Measurements from ENCODE around the gene TAT.
"Not testable (repeated sequence)": the region's sequence is repeated elsewhere in the genome, so short reads cannot be mapped to it uniquely, and the experiment has no call there.

Gene TAT

DNA sequence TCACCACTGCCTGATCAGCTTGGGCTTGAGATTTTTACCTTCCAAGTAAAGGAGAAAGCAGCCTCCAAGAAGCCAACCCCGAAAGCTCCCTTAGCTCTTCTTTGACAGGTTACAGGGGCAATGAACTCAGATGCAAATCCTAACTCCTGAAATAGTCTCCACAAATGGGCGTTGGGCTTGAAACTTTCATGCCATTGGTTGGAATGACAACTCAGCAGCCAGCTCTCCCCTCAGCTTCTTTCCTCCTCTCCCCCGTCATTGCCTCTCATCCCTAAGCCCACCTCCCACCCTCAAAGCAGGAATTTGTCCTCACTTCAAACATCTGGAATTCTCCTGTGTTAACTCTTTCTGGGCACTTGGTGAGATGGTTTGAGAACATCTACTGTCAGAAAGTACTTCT lies at the start of gene TAT:
Gene TAT, minus strand, starts transcription at position 122 of the 400 bp plus-strand sequence. CDS start 677 bp downstream, outside the sequence.
- FAIRE-seq, result no peak

DNA sequence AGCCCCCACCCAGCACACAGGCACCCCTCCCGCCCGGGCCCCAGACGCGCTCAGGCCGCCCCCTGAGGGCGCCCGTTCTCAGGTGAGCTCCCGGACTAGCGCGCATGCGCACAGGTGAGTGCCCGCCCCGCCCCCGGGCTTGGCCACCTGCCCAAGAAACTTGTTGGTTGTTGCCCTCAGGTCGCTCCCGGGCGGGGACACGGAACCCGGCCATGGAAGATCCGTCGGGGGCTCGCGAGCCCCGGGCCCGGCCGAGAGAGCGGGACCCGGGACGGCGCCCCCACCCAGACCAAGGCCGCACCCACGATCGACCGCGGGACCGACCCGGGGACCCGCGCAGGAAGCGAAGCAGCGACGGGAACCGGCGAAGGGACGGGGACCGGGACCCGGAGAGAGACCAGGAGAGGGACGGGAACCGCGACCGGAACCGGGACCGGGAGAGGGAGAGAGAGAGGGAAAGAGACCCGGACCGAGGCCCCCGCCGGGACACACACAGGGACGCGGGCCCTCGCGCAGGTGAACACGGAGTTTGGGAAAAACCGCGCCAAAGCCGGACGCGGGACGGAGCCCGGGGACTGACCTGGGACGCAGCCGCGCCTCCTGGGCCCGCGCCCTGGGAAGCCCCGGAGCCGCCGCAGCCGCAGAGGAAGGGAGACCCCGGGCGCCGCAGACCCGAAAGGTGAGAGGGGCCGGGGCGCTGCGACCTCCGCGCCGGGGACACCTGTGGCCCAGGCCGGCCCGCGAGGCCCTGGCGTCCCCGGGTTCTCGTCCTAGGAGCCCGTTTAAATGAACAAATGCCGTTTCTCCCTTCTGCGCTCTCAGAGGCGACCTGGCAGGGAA lies 49.3 kb upstream of the TAT start, which contains the start of gene MARVELD3:
Gene MARVELD3, plus strand, starts transcription at position 167 of the 840 bp plus-strand sequence. Its CDS starts 46 bp downstream, at position 213.
- FAIRE-seq, result no peak

DNA sequence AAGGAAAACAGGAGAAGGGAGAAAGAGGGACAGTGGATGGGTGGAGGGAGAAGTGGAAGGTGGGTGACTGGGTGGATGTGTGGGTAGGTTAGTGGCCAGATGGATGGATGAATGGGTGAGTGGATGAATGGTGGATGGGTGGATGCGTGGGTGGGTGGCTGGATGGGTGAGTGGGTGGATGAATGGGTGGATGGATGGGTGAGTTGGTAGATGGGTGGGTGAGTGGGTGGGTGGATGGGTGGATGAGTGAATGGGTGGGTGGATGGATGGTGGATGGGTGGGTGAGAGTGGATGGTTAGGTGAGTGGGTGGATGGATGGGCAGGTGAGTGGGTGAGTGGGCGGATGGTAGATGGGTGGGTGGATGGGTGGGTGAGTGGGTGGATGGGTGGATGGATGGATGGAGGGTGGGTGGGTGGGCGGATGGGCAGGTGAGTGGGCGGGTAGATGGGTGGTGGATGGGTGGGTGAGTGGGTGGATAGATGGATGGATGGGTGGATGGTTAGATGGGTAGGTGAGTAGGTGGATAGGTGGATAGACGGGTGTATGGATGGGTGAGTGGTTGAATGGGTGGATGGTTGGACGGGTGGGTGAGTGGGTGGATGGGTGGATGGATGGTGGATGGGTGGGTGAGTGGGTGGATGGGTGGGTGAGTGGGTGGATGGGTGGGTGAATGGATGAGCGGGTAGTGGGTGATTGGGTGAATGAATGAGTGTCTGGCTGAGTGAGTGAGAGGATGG lies 48.4 kb upstream of the TAT start:
- no peak for FAIRE-seq

DNA sequence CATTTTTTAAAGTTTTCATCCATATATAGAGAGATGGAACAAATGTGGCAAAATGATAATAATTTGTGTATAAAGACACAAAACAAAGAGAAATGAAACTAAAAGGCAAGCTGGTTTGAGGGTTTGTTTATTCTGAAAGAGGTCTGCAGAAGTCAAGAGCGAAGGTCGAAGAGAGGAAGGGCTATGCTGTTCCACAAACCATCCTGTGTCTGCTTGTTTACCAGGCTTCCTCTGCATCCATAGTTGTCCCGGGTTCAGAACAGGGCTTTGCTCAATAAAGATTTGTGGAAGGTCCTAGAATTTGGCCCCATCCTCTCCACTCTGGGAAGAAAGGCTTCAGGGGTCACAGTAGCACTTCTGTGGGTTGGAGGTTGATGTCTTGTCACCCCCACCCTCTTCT lies 46.7 kb upstream of the TAT start:
- no peak for FAIRE-seq

DNA sequence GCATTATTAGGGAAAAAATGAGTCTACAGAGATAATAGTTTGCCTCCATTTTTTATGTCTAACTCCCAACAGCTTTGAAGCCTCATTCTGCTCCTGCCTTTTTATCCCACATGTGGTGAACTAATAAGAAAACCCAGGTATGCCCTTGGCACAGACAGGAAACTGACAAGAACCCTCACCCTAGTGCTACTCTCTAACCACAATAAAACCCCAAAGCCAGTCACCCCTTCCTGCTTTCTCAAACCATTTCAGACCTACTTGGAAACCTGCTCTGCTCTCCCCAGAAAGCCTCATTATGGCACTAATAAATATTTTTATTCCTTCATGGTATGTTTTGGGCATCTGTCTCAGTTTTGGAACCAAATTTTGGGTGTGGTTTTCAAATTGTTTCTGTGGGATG lies 45.2 kb upstream of the TAT start:
- no peak for FAIRE-seq

DNA sequence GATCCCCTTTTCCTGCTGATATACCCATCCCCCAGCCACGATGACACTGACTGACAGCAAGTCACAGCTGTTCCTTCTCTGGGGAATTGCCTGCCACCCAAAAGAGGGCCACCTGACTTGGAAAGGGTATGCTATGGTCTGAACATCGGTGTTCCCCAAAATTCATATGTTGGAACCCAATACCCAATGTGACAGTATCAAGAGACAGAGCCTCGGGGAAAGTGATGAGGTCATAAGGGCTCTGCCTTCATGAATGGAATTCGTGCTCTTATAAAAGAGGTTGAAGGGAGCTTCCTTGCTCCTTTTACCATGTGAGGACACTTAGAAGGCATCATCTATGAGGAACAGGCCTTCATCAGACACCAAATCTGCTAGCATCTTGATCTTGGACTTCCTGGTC lies 41.5 kb upstream of the TAT start:
- FAIRE-seq, result no peak

DNA sequence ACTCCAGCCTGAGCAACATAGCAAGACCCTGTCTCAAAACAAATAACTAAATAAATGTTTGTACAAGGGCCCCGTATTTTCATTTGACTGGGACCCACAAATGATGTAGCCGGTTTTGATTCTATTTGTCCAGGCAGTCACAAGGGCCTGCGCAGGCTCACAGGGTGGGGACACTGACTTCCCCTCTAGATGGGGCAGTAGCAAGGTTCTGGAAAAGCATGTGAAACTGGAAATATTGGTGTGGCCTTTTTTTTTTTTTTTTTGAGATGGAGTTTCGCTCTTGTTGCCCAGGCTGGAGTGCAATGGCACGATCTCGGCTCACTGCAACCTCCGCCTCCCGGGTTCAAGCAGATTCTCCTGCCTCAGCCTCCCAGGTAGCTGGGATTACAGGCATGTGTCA lies 38.1 kb upstream of the TAT start:
- FAIRE-seq, result not testable (repeated sequence)

DNA sequence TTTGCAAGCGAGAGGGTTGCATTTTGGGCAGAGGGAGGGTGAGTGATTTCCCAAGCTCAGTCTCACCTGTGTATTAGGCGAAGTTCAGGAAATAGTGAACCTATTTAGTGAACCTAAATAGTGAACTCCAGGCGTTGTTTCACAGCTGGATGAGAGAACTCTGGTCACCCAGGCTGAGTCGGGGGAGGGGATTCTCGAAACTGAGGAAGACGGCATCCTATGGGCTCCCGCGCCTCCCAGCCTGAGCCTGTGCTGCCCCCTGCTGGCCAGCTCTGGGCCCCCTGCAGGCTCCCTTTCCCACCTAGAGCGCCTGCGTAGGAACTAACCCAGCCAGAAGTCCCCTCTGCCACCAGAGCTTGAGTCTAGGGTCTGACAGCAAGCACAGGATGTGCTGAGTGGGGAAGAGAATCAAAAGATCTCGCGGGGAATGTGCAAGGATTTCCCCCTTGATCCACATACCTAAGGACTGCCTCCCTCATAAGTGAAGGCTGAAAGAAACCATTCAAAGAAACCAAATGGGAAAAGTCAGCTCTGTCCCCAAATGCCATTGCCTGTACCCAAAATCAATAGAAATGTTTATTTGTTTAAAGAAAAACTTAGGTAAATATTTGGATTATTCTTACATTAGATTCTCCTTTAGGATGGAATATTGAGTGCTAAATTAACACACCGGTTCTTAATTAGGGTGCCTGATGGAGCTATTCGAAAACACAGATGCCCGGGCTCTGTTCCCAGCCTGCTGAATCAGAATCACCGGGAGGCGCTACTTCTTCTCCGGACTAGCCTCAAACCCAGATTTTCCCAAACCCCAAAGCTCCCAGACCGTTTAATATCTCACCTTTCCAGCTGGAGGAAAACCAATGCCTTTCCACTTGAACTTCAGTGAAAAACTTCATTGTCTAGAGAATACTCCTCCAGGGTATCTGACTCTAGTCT lies 34.3 kb upstream of the TAT start:
- no peak for FAIRE-seq

DNA sequence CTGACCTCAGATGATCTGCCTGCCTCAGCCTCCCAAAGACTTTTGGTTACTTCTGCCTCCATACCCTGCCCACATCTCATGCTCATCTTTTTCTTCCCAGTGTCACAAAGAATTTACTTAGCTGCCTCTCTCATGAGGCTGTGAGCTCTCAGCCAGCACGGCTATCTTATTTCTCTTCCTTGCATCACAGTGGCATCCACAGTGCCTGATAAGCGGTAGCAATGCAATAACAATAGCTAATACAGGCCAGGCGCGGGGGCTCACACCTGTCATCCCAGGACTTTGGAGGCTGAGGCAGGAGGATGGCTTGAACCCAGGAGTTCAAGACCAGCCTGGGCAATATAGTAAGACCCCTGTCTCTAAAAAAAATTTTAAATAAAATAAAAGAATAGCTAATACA lies 33.6 kb upstream of the TAT start:
- no peak for FAIRE-seq

DNA sequence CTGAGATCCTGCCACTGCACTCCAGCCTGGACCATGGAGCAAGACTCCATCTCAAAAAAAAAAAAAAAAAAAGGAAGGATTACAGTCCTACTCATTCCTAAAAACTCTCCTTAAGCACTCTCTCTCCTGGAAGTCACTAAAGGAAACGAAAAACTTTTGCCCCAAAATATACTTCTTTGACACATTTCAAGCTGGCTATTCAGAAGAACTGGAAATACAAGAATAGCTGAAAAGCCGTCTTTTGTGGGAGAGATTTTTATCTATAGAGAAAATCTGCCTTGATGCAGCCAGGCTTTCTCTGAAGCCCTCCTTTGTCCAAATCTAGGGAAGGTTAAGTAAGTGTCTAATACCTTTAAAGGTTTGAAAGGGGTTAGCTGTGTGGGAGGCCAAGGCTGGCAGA lies 32.2 kb upstream of the TAT start:
- no peak for FAIRE-seq

DNA sequence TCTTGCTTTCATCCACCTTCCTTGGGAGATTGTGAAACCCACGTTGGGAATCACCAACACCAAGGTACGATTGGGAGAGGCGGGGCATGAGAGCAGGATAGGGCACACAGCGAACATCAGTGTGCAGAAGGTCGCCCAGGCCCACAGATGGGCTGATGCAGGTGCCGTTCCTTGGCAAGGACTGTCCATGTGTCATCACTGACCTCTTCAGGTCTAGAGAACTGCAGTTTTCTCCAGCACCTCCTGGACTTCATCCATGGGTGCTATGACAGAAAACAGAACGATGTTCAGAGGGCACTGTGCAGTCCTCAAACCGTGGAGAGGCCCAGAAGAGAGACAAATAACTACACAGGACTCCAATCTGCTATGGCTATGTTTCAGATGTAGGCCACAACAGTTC lies 23.9 kb upstream of the TAT start:
- no peak for FAIRE-seq

DNA sequence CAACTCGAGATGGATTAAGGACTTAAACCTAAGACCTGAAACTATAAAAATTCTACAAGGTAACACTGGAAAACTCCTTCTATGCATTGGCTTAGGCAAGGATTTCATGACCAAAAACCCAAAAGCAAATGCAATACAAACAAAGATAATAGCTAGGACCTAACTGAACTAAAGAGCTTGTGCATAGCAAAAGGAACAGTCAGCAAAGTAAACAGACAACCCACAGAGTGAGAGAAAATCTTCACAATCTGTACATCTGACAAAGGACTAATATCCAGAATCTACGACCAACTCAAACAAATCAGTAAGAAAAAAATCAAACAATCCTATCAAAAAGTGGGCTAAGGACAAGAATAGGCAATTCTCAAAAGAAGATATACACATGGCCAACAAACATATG lies 21.5 kb upstream of the TAT start:
- not testable (repeated sequence) for FAIRE-seq

DNA sequence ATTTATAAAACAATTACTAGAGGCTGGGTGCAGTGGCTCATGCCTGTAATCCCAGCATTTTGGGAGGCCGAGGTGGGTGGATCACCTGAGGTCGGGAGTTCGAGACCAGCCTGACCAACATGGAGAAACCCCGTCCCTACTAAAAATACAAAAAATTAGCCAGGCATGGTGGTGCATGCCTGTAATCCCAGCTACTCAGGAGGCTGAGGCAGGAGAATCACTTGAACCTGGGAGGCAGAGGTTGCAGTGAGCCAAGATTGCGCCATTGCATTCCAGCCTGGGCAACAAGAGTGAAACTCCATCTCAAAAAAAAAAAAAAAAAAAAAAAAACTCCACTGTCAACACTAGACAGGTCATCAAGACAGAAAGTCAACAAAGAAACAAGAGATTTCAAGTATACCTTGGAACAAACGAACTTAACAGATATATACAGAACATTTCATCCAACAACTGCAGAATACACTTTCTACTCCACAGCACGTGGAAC lies 18.5 kb upstream of the TAT start:
- FAIRE-seq, result not testable (repeated sequence)

DNA sequence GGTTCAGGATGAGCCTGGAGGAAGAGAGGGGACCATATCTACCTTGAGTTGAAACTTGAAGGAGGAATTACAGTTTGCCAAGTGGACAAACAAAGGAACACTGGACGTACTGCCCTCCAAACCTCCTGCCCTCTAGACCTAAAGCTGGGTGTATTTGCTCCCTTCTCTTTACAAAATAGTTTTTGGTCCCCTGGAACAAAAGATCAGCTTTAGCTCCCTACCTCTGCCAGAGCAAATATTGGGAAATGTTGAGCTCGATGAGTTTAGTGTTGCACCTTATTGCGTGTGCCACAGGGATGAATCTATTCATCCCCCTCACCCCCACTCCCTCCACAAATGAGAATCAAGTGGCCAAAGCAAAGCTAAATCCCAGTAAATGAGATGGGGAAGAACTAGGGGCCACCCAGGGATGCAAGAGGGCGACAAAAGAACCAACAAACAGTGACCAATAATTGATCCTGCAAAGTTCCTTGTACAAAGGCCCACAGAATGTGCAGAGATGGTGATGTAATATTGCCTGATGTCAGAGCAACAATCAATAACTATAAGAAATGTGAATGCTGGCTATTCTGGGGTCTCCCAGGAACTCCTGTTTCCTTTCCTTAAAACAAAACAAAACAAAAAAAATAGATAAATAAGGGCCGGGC lies 17.2 kb upstream of the TAT start:
- FAIRE-seq, result no peak

DNA sequence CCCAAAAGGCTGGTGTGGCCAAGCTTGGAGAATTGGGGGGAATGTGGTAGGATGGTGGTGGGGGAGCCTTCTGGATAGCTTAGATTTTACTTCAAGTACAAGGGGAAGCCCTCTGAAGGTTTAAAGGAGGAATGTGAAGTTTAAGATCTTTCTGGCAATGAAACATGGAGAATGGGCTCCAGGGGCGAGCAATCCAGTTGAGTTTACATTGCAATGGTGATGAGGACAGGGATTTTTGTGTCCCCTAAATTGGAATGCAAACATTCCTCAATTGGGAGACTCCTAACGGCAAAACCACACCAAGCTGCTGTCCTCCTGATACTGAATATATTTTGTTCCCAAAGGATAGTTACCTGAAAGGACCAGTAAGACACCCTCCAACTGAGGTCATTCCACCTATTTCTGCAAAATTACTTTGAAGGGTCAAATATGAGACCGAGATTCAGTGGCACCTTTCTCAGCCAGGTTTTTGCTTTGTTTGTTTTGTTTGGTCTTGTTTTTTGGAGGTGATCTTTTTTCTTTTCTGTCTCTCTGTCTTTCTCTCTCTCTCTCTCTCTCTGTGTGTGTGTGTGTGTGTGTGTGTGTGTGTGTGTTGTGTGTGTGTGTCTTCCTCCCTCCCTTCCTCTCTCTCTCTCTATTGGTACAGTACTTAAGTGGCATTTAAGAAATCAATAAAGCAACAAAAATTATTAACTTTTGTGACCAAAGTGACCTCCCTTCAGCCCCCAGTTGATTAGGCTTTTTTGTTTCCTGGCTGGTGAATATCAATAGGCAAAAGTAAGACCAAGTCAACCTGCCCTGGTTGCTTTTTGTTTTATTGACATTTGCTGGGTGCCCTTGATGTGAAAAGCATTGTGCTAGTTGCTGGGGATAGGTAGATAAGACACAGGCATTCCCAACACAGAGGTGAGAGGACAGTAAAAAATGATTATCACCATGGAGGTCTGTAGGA lies 16.4 kb upstream of the TAT start:
- FAIRE-seq, result no peak

DNA sequence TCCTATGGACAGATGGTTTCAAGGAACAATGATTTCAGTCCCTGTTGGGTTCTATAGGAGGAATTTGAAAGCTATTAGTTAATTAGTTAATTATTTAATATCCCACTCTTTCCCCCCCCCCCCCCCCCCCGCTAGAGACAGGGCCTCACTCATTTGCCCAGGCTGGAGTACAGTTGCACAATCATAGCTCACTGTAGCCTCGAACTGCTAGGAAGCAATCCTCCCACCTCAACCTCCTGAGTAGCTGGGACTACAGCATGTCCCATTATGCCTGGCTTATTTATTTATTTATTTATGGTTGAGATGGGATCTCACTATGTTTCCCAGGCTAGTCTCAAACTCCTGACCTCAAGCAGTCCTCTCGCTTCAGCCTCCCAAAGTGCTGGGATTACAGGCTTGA lies 15.0 kb upstream of the TAT start:
- no peak for FAIRE-seq

DNA sequence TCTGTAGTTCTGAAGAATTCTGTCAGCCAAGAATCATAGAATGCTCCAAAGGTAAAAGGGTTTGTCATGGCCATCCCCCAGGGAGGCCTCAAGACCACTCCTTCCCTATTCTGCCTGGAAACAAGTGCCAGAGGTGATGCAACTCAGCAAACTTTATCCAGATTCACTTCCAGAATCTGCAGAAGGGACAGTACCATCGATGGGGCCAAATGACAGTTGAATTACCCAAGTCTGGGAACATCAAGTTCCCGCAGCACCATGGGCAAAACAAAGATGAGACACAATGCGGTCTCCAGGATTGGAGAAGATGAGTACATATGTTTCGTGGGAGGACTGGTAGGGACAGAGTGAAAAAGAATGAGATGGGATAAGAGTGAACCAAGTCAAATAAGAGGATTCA lies 13.7 kb upstream of the TAT start:
- no peak for FAIRE-seq

DNA sequence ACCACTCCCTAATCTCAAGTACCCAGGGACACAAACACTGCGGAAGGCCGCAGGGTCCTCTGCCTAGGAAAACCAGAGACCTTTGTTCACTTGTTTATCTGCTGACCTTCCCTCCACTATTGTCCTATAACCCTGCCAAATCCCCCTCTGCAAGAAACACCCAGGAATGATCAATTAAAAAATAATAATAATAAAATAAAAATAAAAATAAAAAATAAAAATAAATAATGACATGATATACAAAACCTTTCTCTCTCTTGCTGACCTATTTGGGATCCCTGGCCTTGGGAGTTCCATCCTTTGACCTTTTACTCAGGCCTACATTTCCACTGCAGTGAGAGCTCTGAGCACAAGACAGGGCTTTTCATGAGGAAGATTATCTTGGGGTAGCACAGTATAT lies 13.2 kb upstream of the TAT start:
- FAIRE-seq, result not testable (repeated sequence)

DNA sequence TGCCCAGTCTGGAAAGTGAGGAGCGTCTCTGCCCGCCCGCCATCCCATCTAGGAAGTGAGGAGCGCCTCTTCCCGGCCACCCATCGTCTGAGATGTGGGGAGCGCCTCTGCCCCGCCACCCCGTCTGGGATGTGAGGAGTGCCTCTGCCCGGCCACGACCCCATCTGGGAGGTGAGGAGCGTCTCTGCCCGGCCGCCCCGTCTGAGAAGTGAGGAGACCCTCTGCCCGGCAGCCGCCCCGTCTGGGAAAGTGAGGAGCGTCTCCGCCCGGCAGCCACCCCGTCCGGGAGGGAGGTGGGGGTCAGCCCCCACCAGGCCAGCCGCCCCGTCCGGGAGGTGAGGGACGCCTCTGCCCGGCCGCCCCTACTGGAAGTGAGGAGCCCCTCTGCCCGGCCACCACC lies 12.4 kb upstream of the TAT start:
- FAIRE-seq, result not testable (repeated sequence)

DNA sequence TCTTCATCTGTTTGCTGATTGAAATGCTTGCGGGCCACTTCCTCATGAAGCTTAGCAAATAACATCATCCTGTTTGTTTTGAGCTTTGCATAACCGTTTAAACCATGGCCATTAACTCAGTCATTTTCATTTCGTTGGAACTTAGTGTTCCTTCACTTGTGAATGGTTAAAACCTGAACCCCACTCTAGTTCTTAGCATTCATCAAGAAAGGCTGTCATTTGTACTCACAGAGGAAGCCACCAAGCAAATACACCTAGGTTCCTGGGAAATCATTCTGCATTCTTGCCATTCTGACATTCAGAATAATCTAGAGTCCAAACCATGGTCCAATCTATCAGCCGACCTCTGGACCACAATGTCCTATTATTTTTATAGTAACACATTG lies 8.4 kb upstream of the TAT start:
- no peak for FAIRE-seq
